KG1 (cell line): ENCODE data around the gene XRCC4.

Source experiments
- DNase-seq: peaks from one replicate; lab custom pipeline; 2025; lab: John Stamatoyannopoulos, UW

Gene XRCC4

DNA sequence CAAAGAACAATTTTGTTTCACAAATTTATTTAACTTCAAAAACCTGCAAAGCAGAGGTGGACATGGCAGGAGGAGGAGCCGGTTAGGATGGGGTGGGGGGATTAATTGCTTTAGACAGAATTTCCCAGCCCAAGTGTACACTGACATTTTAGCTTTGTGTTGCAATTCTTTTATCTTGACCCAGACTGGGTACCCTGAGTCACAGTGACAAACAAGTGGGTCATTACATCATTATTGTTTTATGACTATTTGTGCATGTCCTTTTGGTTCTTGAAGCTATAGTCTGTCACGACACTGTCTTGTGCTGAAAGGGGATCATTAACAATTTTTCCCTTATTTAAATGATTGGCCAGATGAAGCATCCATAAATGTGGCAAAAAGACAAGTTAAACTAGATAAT lies 309.7 kb downstream of the XRCC4 start:
- DNase-seq, result no peak

DNA sequence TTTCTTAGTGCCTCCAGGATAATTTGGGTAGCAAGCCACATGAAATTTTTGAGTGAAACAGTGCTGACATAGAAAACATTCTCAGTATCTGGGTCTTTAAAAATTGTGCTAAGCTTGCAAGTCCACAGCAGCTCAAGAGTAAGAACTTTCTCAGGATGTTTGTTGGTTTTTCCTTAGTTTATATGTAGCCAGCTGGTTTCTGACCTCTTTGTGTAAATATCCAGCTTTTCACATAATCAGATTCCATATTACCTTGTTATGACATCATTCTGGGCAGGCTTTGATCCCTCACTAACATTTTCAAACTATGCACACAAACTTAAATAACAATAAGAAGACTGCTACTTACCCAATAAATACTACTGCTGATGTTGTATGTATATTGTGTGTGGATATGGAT lies 311.3 kb downstream of the XRCC4 start:
- DNase-seq, result no peak

DNA sequence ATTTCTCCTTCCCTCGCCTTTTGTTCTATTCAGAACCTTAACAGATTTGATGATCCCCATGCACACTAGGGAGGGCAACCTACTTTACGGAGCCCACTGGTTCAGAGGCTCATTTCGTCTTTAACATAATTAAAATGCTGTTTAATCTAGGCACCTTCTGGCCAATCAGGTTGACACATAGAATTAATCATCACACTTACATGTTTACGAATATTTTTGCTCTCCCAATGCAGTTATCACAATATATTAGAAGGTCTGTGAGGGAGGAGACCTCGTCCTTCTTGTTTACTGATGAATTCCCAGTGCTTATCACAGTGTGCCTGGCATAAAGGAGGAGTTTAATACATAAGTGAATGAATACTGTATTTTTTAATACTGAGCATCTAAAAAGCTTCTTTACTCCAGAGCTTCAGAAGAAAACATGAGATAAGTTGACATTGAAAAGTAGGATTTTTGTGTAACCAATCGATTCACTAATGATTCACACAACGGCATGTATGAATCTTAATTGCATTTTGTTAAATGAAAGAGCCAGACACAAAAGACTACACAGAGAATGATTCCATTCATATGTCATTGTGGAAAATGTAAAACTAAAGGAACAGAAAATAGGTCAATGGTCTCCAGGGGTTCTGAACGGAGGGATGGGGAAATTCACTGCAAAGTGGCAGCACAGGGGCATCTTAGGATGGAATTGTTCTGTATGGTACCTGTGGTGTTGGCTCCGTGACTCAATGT lies 315.6 kb downstream of the XRCC4 start:
- DNase-seq, result no peak

DNA sequence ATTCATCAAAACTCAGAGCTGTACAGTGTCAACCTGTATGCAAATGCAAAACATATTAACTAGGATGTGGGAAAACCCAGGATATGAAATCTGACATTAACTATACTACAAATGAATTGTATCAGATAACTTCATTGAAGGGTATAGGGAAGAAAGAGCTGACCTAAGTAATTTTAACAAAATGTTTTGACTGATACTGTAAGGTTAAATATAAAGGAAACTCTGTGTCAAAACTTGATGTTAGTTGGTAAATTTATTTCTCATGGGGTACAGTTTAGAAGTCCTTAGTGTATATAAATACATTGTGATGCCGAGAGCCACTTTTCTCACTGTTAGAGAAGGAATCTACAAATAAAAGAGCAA lies 316.1 kb downstream of the XRCC4 start:
- DNase-seq, result no peak

DNA sequence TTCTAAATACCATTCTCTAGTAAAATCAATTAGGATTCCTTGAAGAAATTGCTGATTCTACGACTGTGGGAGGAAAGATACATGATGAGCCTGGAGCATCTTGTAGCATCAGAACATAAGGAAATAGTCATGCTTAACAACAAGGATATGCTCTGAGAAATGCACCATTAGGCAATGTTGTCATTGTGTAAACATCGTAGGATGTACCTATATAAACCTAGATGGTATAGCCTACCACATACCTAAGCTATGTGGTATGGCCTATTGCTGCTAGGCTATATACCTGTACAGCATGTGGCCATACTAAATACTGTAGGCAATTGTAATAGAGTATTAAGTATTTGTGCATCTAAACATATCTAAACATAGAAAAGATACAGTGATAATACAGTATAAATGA lies 316.8 kb downstream of the XRCC4 start:
- DNase-seq, result no peak

DNA sequence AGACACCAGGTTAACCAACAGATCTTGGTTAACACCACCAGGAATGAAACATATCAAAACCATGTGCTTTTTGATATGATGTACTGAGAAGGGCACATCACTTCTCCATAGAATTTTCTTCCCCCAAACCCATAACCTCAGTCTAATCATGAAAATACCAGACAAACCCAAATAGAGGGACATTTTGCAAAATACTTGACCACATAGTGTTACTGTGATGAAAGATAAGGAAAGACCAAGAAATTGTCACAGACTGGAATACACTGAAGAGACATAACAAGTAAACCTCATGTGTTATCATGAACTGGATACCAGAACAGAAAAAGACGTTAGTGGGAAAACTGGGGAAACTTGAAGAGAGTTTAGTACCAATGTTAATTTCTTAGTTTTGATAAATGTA lies 319.3 kb downstream of the XRCC4 start:
- no peak for DNase-seq

DNA sequence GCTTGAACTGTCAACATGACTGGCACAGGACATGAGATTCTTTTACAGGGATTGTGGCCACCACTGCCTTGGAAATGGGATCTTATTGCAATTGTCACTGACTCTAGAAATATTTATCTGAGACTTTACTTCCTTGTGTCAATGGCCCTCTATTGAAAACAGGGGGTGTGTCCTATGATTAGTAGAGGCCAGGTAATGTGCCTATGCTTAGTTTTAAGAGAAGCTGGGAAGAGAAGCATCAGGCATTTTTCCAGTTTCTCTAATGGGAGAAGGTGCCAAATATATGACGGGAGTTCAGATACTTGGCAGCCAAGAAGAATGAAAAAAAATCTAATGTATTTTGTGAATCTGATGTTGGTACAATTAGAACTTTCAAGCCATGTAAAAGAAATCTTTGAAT lies 320.3 kb downstream of the XRCC4 start:
- DNase-seq, result no peak

DNA sequence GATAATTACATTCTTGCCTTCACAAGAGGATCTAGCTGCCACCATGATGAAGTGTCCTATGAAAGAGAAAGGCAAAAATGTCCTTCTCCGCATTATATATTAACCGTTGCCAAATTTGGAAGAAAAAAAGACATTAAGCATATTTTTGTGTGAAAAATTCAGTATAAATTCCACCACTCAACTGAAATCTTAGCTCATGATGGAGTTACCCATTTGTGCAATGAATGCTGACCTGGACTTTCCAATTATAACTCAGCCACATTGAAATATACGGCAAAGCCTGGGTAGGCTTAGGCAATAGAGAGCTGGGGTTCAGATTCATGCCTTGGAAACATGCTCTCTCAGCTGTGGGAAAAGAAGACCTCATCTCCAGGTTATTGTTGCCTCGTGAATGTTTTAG lies 322.9 kb downstream of the XRCC4 start:
- no peak for DNase-seq

DNA sequence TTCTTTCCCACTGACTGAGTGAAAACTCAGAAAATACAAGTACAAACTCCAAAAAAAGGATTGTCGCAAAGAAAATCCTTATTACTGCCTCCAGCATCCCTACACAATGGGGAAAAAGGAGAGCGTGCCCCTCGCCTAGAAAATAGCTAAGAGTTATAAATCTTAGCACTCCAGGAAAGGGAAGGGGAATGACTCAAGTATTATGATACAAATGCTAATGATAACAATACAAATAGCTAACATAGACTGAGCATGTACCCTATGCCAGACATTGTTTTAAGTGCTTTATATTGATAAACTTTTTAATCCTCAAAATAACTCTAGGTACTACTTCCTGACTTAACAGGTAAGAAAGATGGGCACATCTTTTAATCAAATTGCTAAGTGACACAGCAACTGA lies 323.4 kb downstream of the XRCC4 start:
- no peak for DNase-seq

DNA sequence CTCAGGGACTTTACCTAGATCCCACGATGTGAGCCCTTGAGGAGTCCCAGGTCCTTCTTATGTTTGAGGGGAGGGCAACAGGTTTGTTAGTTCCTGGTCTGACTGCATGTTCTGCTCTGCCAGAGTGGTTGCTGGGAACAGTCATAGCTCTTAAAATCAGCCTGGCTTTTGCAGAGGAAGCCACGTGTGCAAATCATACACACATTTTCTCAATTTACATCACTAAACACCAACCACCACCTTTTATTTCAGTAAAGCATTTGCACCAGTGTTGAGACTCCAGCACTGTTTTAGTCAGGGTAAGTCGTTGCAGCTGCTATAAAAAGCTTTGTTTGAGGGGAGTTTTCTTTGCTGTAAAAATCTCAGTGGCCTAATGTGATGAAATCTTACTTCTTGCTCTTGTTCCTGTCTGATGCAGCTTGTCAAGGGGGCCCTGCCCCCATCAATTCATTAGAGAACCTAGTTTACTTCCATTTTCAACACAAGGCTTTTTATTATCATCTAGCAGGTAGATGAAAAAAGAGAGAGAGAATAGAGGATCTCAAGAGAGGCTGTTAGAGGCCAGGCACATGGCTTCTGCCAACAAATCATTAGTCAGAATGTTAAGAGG lies 323.9 kb downstream of the XRCC4 start:
- DNase-seq, result no peak

DNA sequence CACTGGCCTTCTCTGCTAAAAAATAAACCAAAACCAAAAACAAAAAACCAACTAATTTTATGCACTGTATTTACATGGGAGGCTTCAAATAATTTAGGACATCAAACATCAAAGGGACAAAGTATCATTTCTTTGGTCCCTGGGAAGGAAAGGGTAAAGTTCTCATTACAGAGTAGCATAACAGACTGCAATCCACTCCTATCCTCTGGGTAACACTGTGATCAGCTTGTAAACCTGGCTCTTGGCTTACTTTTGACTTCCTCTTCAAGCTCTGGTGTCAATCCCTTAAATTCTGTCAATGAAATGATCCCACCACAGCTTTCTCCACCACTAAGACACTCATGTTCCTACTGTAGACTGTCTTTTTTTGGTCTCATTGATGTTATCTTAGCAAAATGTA lies 324.4 kb downstream of the XRCC4 start:
- no peak for DNase-seq
